HG03520 (cell line): ENCODE results near the gene DENND4A.

Experiments used
- ATAC-seq: cut with Tn5 transposase; IDR thresholded peaks from one replicate; pipeline ENCODE4 v1.9.1; 2021; ENCODE audit warnings: mild to moderate bottlenecking, moderate library complexity; ENCODE audit not compliant: unreplicated experiment

Gene DENND4A

GRCh38 chr15:65688462-65688861 is 103.6 kb downstream of the DENND4A start:
- ATAC-seq: no peak

GRCh38 chr15:65682404-65682911 is 109.6 kb downstream of the DENND4A start:
- no peak for ATAC-seq

GRCh38 chr15:65680544-65680943 is 111.5 kb downstream of the DENND4A start:
- no peak for ATAC-seq

GRCh38 chr15:65676123-65676522 is 116.0 kb downstream of the DENND4A start:
- no peak for ATAC-seq

- no peak for ATAC-seq
These were observed 116.5 kb downstream of the DENND4A start for GRCh38 chr15:65675551-65675950.

GRCh38 chr15:65666257-65666656 is 125.8 kb downstream of the DENND4A start:
- ATAC-seq: no peak

- no peak for ATAC-seq
These were observed 128.6 kb downstream of the DENND4A start for GRCh38 chr15:65663521-65663920.

- no peak for ATAC-seq
These were observed 131.2 kb downstream of the DENND4A start for GRCh38 chr15:65660927-65661326.

GRCh38 chr15:65659502-65660052 is 132.5 kb downstream of the DENND4A start:
- no peak for ATAC-seq

GRCh38 chr15:65655457-65655856 is 136.6 kb downstream of the DENND4A start:
- no peak for ATAC-seq

- no peak for ATAC-seq
These were observed 137.1 kb downstream of the DENND4A start for GRCh38 chr15:65655026-65655425.

- ATAC-seq: no peak
These were observed 138.1 kb downstream of the DENND4A start for GRCh38 chr15:65653801-65654521.

GRCh38 chr15:65653341-65653740 is 138.8 kb downstream of the DENND4A start:
- no peak for ATAC-seq

GRCh38 chr15:65651831-65652749 is 140.0 kb downstream of the DENND4A start:
- ATAC-seq: no peak

- no peak for ATAC-seq
These were observed 141.1 kb downstream of the DENND4A start for GRCh38 chr15:65651042-65651322.

- no peak for ATAC-seq
These were observed 141.6 kb downstream of the DENND4A start for GRCh38 chr15:65650312-65651041.

GRCh38 chr15:65646486-65646885 is 145.6 kb downstream of the DENND4A start:
- ATAC-seq: no peak

GRCh38 chr15:65645392-65645791 is 146.7 kb downstream of the DENND4A start:
- ATAC-seq: no peak

GRCh38 chr15:65644282-65644681 is 147.8 kb downstream of the DENND4A start:
- no peak for ATAC-seq

GRCh38 chr15:65642594-65642993 is 149.5 kb downstream of the DENND4A start:
- ATAC-seq: no peak
